K562 (cell line): ENCODE data around the gene YBEY. TPM values are rescaled to one million over a fixed set of nuclear protein-coding genes. Genes with fewer than 3 reads are reported as not detected.

Source experiments
- ATAC-seq: fragments of 200-7000 bp; cut with Tn5 transposase; 3 replicates; pipeline ENCODE4 v1.9.1; 2020; ENCODE audit warnings: moderate library complexity
- BruUV-seq: library from RNA; stranded (reverse); fragments of 400-500 nt; replicated peaks from 2 replicates; lab custom pipeline; 2021; lab: Mats Ljungman, UMichigan
- CTCF ChIA-PET: fragments of 300-600 bp; formaldehyde crosslinking; extraction: SDS; loops from one replicate; lab custom pipeline; 2021; ENCODE audit warnings: low intra/inter-chr PET ratio; lab: Yijun Ruan, JAX
- POLR2A ChIA-PET: fragments of 300-600, 350-650 bp; sonication (Branson Sonifier 250); formaldehyde crosslinking; extraction: SDS; loops from one replicate; lab custom pipeline; 2021; ENCODE audit warnings: antibody characterized with exemption, inconsistent platforms; lab: Yijun Ruan, JAX
- DNase-seq, 4 experiments: peaks; one replicate each; pipeline versions ENCODE4 v3.0.0 to v3.0.0-alpha.2; 2011 to 2018; ENCODE audit warnings: low spot score in 3 of 4, mixed read lengths in 3 of 4; ENCODE audit errors: extremely low read depth in 1 of 4
- FAIRE-seq: peaks from 2 replicates; lab custom pipeline; 2011; peaks lifted over from hg19 to GRCh38; lab: Jason Lieb, UNC
- H2AFZ ChIP-seq: 2 replicates; pipeline ENCODE4 v1.6.0; 2011; ENCODE audit warnings: low read depth, low read length, control low read depth, inconsistent platforms
- H3K27ac ChIP-seq: fragments of 200-600 bp; 3 replicates; pipeline ENCODE4 v1.8.0; 2011; ENCODE audit warnings: low read depth, mild to moderate bottlenecking, control low read depth, inconsistent platforms, low read length, moderate library complexity, mixed read lengths; ENCODE audit errors: extremely low read depth
- H3K27me3 ChIP-seq, 2 experiments: fragments of 300-600 bp in 1 of 2; 2 replicates in 1 of 2; 3 replicates in 1 of 2; pipeline versions ENCODE4 v1.6.0 to v1.8.0; 2011; ENCODE audit warnings: inconsistent platforms in 2 of 2, low read length in 2 of 2, mild to moderate bottlenecking in 1 of 2, mixed read lengths in 1 of 2, moderate library complexity in 1 of 2; ENCODE audit not compliant: control insufficient read depth in 2 of 2, insufficient read depth in 2 of 2
- H3K36me3 ChIP-seq: fragments of 300-600 bp; 3 replicates; pipeline ENCODE4 v1.8.0; 2011; ENCODE audit warnings: mild to moderate bottlenecking, low read length, inconsistent platforms; ENCODE audit not compliant: control insufficient read depth, insufficient read depth
- H3K4me1 ChIP-seq, 2 experiments: fragments of 200-600 bp in 1 of 2; replicated peaks in 1 of 2; 2 replicates in 1 of 2; 3 replicates in 1 of 2; pipeline versions ENCODE4 v1.5.1 to v1.8.0; 2011; ENCODE audit warnings: inconsistent platforms in 2 of 2, low read length in 2 of 2, mild to moderate bottlenecking in 1 of 2, mixed read lengths in 1 of 2, moderate library complexity in 1 of 2; ENCODE audit not compliant: control insufficient read depth in 2 of 2, insufficient read depth in 2 of 2
- H3K4me2 ChIP-seq: 2 replicates; pipeline ENCODE4 v1.6.1; 2011; ENCODE audit warnings: low read length, control low read depth, inconsistent platforms, mixed read lengths; ENCODE audit not compliant: insufficient read depth
- H3K4me3 ChIP-seq: fragments of 200-600 bp; sonication (generic), shearing (Covaris generic); 2 replicates; pipeline ENCODE4 v1.5.1; 2016; ENCODE audit warnings: control low read depth, inconsistent platforms
- H3K79me2 ChIP-seq: fragments of 200-600 bp; 3 replicates; pipeline ENCODE4 v1.8.0; 2011; ENCODE audit warnings: low read length, inconsistent platforms; ENCODE audit not compliant: control insufficient read depth, insufficient read depth
- H3K9ac ChIP-seq, 2 experiments: 2 replicates each; pipeline versions ENCODE4 v1.6.0 to v1.6.1; 2011; ENCODE audit warnings: low read depth in 2 of 2, low read length in 2 of 2, control low read depth in 1 of 2, inconsistent platforms in 1 of 2, mild to moderate bottlenecking in 1 of 2, mixed read lengths in 1 of 2; ENCODE audit not compliant: insufficient read depth in 1 of 2
- H3K9me1 ChIP-seq: one replicate; pipeline ENCODE4 v1.6.0; 2011; ENCODE audit warnings: inconsistent platforms, mild to moderate bottlenecking, low read length, moderate library complexity; ENCODE audit not compliant: control insufficient read depth, insufficient read depth
- H3K9me3 ChIP-seq: replicated peaks from 2 replicates; pipeline ENCODE4 v1.5.1; 2011; ENCODE audit warnings: low read depth, low read length, inconsistent platforms; ENCODE audit not compliant: control insufficient read depth, insufficient read depth
- H4K20me1 ChIP-seq: replicated peaks from 2 replicates; pipeline ENCODE4 v1.6.1; 2011; ENCODE audit warnings: low read length, inconsistent platforms, mixed read lengths; ENCODE audit not compliant: control insufficient read depth, insufficient read depth
- CBFA2T3 ChIP-seq: fragments of 450-650 bp; IDR thresholded peaks from 2 replicates; pipeline ENCODE4 v1.6.1; 2017
- CCNT2 ChIP-seq: IDR thresholded peaks from 2 replicates; pipeline ENCODE4 v1.6.1; 2011; ENCODE audit warnings: borderline replicate concordance, low read depth, mild to moderate bottlenecking, moderate library complexity, mixed read lengths, low read length; ENCODE audit not compliant: insufficient read length; ENCODE audit errors: extremely low read depth
- EWSR1 ChIP-seq: fragments of 450-650 bp; IDR thresholded peaks from 2 replicates; pipeline ENCODE4 v1.6.1; 2018; ENCODE audit warnings: borderline replicate concordance, mild to moderate bottlenecking, low read depth, moderate library complexity; ENCODE audit not compliant: partially characterized antibody
- MIER1 ChIP-seq: fragments of 450-650 bp; IDR thresholded peaks from 2 replicates; pipeline ENCODE4 v1.6.1; 2016; ENCODE audit warnings: antibody characterized with exemption, mild to moderate bottlenecking, low read depth
- MTA2 ChIP-seq: fragments of 450-650 bp; IDR thresholded peaks from 2 replicates; pipeline ENCODE4 v1.6.1; 2016; ENCODE audit warnings: low read depth
- MXI1 ChIP-seq: IDR thresholded peaks from 2 replicates; pipeline ENCODE4 v1.6.1; 2011; ENCODE audit warnings: low read depth, mild to moderate bottlenecking, improper control_type of control experiment, low read length
- RBFOX2 ChIP-seq: fragments of 200-400 bp; formaldehyde crosslinking; IDR thresholded peaks from 2 replicates; pipeline ENCODE4 v1.6.1; 2017; ENCODE audit warnings: low read depth, mild to moderate bottlenecking, low read length, moderate library complexity
- ZNF707 ChIP-seq: fragments of 250-450 bp; sonication (Bioruptor Pico); conservative IDR thresholded peaks from 2 replicates; pipeline ENCODE4 v1.8.0; 2022; ENCODE audit warnings: inconsistent platforms, mild to moderate bottlenecking, moderate library complexity
- WGBS: fragments of 100-300 bp; shearing (Covaris generic); methylation state at CpG from one replicate; pipeline ENCODE4 v1.1.6; 2016; ENCODE audit warnings: low coverage, mixed read lengths; ENCODE audit not compliant: insufficient coverage; ENCODE audit errors: missing lambda C conversion rate; 5-methylcytosine and 5-hydroxymethylcytosine counted together
- in situ Hi-C: fragments of 300-500 bp; cut with MboI; formaldehyde crosslinking; loops from 4 replicates; pipeline ENCODE4 v1.15.0; 2018; ENCODE audit warnings: inconsistent platforms, mixed read lengths
- intact Hi-C: fragments of 100-400 bp; cut with micrococcal nuclease; formaldehyde crosslinking; loops from 2 replicates; pipeline ENCODE4 v1.14.2; 2022
- polyA plus RNA-seq, 8 experiments: library from polyadenylated mRNA; depleted of rRNA in 4 of 8; stranded (reverse) in 5 of 8; unstranded in 3 of 8; fragments of >200 nt; fragmentation: Nextera tagmentation in 2 of 8; fragmentation: Illumina TruSeq in 1 of 8; extraction: Ambion mirVana in 2 of 8; extraction: Trizol in 1 of 8; gene quantifications; 2 replicates each; pipeline versions ENCODE4 v1.2.1 to v1.2.3, GENCODE V29; 2011 to 2014; ENCODE audit warnings: inconsistent platforms in 1 of 8, missing spikeins in 1 of 8
- total RNA-seq, 7 experiments: library from RNA; depleted of rRNA in 6 of 7; stranded (reverse); fragments of >200 nt in 6 of 7; fragmentation: Illumina TruSeq in 2 of 7; extraction: Trizol in 2 of 7; gene quantifications; 2 replicates each; pipeline versions ENCODE4 v1.2.1 to v1.2.3, GENCODE V29; 2011 to 2021; ENCODE audit warnings: low replicate concordance in 1 of 7
- TF ChIP-seq, protein P1 (sequence below): fragments of 250-450 bp; sonication (Bioruptor Pico); IDR thresholded peaks from 2 replicates; pipeline ENCODE4 v1.8.0; 2021; ENCODE audit warnings: borderline replicate concordance, mild to moderate bottlenecking, moderate library complexity; ENCODE audit not compliant: poor library complexity, severe bottlenecking
- TF ChIP-seq, protein P2 (sequence below): fragments of 250-450 bp; sonication (Bioruptor Pico); IDR thresholded peaks from 2 replicates; pipeline ENCODE4 v1.4.0; 2020

Gene YBEY
- total and polyA plus RNA-seq, 9 of the 15 experiments (the other 6 are each of a cell fraction or from before 2014, with no cell fraction given): 6.4 to 28.0 (median 12.4) TPM

DNA sequence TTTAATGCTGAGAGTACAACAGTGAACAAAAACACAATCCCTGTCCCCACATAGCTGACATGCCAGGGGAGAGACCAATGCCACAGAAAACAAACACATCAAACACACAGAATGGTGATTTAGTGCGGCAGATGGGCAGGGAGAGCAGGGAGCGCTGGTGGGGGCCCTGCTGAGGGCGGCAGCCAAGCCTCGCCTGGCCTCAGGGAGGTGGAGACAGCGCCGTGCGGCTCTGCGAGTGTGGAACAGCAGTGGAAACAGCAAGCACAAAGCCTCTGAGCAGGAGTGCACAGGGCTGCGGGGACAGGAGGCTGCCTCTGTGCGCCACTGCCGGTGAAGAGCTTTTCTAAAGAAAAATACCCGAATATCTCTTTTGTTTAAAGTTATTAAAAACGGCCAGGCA, 17.8 kb upstream of the YBEY start:
- DNase-seq: no peak
- H3K9me1 ChIP-seq: peaks cover 7% of the 10 kb centered on the region
- no peak for TF ChIP-seq ZNF707 (CRISPR knock-in tag)
- no peak for TF ChIP-seq CBFA2T3
- peak; percentile 33; the same call in 1 of the 2 replicates for TF ChIP-seq RBFOX2
- TF ChIP-seq, protein P1, sequence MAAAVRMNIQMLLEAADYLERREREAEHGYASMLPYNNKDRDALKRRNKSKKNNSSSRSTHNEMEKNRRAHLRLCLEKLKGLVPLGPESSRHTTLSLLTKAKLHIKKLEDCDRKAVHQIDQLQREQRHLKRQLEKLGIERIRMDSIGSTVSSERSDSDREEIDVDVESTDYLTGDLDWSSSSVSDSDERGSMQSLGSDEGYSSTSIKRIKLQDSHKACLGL (CRISPR knock-in tag): no peak
- TF ChIP-seq, protein P2, sequence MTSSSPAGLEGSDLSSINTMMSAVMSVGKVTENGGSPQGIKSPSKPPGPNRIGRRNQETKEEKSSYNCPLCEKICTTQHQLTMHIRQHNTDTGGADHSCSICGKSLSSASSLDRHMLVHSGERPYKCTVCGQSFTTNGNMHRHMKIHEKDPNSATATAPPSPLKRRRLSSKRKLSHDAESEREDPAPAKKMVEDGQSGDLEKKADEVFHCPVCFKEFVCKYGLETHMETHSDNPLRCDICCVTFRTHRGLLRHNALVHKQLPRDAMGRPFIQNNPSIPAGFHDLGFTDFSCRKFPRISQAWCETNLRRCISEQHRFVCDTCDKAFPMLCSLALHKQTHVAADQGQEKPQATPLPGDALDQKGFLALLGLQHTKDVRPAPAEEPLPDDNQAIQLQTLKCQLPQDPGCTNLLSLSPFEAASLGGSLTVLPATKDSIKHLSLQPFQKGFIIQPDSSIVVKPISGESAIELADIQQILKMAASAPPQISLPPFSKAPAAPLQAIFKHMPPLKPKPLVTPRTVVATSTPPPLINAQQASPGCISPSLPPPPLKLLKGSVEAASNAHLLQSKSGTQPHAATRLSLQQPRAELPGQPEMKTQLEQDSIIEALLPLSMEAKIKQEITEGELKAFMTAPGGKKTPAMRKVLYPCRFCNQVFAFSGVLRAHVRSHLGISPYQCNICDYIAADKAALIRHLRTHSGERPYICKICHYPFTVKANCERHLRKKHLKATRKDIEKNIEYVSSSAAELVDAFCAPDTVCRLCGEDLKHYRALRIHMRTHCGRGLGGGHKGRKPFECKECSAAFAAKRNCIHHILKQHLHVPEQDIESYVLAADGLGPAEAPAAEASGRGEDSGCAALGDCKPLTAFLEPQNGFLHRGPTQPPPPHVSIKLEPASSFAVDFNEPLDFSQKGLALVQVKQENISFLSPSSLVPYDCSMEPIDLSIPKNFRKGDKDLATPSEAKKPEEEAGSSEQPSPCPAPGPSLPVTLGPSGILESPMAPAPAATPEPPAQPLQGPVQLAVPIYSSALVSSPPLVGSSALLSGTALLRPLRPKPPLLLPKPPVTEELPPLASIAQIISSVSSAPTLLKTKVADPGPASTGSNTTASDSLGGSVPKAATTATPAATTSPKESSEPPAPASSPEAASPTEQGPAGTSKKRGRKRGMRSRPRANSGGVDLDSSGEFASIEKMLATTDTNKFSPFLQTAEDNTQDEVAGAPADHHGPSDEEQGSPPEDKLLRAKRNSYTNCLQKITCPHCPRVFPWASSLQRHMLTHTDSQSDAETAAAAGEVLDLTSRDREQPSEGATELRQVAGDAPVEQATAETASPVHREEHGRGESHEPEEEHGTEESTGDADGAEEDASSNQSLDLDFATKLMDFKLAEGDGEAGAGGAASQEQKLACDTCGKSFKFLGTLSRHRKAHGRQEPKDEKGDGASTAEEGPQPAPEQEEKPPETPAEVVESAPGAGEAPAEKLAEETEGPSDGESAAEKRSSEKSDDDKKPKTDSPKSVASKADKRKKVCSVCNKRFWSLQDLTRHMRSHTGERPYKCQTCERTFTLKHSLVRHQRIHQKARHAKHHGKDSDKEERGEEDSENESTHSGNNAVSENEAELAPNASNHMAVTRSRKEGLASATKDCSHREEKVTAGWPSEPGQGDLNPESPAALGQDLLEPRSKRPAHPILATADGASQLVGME (CRISPR knock-in tag): no peak
- TF ChIP-seq CCNT2: no peak
- no peak for TF ChIP-seq MTA2
- no peak for TF ChIP-seq MXI1
- no peak for TF ChIP-seq MIER1
- no peak for TF ChIP-seq EWSR1

More for the DNA sequence above, 17.8 kb upstream of the YBEY start:
- H3K27me3 ChIP-seq: no peaks in the 10 kb centered on the region
- H4K20me1 ChIP-seq: 0 out of 2 replicates have a peak, but pooled peaks cover 8% of the 10 kb centered on the region
- H3K9ac ChIP-seq: no peak overlapping the region
- WGBS: 93% methylated on average over 13 of the region's 13 CpGs
- ATAC-seq (no peak), FAIRE-seq (no peak)
- intact Hi-C loops: no loop called here
- H3K36me3 ChIP-seq: peaks cover 94% of the 10 kb centered on the region
- H3K9me3 ChIP-seq: no peaks in the 10 kb centered on the region
- in situ Hi-C loops: no loop called here
- no peak overlapping the region for H3K4me2 ChIP-seq
- H2AFZ ChIP-seq: no peak overlapping the region
- H3K79me2 ChIP-seq: no peaks in the 10 kb centered on the region
- ChIA-PET POLR2A (interaction anchor here (0.6 to 1.1 kb wide), 3 partner anchors 13 to 23 kb away, joined by 3 read pairs; partner anchors contain the start of gene MCM3AP), CTCF (no interaction called here)
- peaks cover 0 to 22% of the 10 kb centered on the region in 2 experiments; a peak in 3 of 5 replicates for H3K4me1 ChIP-seq
- no peak overlapping the region for H3K4me3 ChIP-seq
- no TSS peak for BruUV-seq
- no peak overlapping the region for H3K27ac ChIP-seq
